Measurements from ENCODE around the gene ZFAND4.

GRCh38 chr10:45581216-45581549 lies 91.4 kb downstream of the ZFAND4 start:
- TF ChIP-seq, protein P1, sequence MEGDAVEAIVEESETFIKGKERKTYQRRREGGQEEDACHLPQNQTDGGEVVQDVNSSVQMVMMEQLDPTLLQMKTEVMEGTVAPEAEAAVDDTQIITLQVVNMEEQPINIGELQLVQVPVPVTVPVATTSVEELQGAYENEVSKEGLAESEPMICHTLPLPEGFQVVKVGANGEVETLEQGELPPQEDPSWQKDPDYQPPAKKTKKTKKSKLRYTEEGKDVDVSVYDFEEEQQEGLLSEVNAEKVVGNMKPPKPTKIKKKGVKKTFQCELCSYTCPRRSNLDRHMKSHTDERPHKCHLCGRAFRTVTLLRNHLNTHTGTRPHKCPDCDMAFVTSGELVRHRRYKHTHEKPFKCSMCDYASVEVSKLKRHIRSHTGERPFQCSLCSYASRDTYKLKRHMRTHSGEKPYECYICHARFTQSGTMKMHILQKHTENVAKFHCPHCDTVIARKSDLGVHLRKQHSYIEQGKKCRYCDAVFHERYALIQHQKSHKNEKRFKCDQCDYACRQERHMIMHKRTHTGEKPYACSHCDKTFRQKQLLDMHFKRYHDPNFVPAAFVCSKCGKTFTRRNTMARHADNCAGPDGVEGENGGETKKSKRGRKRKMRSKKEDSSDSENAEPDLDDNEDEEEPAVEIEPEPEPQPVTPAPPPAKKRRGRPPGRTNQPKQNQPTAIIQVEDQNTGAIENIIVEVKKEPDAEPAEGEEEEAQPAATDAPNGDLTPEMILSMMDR (IDR thresholded peaks at IDR 0.05), result no peak
- TF ChIP-seq ESRRA (CRISPR knock-in tag; IDR thresholded peaks at IDR 0.05; ENCODE audit: borderline replicate concordance), result no peak
- TF ChIP-seq ETV6 (CRISPR knock-in tag; IDR thresholded peaks at IDR 0.05), result no peak
- TF ChIP-seq, protein P2, sequence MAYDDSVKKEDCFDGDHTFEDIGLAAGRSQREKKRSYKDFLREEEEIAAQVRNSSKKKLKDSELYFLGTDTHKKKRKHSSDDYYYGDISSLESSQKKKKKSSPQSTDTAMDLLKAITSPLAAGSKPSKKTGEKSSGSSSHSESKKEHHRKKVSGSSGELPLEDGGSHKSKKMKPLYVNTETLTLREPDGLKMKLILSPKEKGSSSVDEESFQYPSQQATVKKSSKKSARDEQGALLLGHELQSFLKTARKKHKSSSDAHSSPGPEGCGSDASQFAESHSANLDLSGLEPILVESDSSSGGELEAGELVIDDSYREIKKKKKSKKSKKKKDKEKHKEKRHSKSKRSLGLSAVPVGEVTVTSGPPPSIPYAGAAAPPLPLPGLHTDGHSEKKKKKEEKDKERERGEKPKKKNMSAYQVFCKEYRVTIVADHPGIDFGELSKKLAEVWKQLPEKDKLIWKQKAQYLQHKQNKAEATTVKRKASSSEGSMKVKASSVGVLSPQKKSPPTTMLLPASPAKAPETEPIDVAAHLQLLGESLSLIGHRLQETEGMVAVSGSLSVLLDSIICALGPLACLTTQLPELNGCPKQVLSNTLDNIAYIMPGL (CRISPR knock-in tag; IDR thresholded peaks at IDR 0.05), result no peak
- TF ChIP-seq, protein P3, sequence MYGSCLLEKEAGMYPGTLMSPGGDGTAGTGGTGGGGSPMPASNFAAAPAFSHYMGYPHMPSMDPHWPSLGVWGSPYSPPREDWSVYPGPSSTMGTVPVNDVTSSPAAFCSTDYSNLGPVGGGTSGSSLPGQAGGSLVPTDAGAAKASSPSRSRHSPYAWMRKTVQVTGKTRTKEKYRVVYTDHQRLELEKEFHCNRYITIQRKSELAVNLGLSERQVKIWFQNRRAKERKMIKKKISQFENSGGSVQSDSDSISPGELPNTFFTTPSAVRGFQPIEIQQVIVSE (CRISPR knock-in tag; IDR thresholded peaks at IDR 0.05; ENCODE audit: borderline replicate concordance), result no peak
- TF ChIP-seq USF2 (CRISPR knock-in tag; IDR thresholded peaks at IDR 0.05), result no peak
- TF ChIP-seq ATF2 (CRISPR knock-in tag; IDR thresholded peaks at IDR 0.05; ENCODE audit: borderline replicate concordance, low read depth), result no peak
- TF ChIP-seq, protein P4, sequence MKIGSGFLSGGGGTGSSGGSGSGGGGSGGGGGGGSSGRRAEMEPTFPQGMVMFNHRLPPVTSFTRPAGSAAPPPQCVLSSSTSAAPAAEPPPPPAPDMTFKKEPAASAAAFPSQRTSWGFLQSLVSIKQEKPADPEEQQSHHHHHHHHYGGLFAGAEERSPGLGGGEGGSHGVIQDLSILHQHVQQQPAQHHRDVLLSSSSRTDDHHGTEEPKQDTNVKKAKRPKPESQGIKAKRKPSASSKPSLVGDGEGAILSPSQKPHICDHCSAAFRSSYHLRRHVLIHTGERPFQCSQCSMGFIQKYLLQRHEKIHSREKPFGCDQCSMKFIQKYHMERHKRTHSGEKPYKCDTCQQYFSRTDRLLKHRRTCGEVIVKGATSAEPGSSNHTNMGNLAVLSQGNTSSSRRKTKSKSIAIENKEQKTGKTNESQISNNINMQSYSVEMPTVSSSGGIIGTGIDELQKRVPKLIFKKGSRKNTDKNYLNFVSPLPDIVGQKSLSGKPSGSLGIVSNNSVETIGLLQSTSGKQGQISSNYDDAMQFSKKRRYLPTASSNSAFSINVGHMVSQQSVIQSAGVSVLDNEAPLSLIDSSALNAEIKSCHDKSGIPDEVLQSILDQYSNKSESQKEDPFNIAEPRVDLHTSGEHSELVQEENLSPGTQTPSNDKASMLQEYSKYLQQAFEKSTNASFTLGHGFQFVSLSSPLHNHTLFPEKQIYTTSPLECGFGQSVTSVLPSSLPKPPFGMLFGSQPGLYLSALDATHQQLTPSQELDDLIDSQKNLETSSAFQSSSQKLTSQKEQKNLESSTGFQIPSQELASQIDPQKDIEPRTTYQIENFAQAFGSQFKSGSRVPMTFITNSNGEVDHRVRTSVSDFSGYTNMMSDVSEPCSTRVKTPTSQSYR (CRISPR knock-in tag; IDR thresholded peaks at IDR 0.05), result no peak
- no peak for TF ChIP-seq SMAD4 (CRISPR knock-in tag; IDR thresholded peaks at IDR 0.05)
- no peak for TF ChIP-seq FOXK1 (CRISPR knock-in tag; IDR thresholded peaks at IDR 0.05)
- TF ChIP-seq, protein P5, sequence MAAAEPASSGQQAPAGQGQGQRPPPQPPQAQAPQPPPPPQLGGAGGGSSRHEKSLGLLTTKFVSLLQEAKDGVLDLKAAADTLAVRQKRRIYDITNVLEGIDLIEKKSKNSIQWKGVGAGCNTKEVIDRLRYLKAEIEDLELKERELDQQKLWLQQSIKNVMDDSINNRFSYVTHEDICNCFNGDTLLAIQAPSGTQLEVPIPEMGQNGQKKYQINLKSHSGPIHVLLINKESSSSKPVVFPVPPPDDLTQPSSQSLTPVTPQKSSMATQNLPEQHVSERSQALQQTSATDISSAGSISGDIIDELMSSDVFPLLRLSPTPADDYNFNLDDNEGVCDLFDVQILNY (CRISPR knock-in tag; IDR thresholded peaks at IDR 0.05), result no peak
- TF ChIP-seq ZBTB43 (CRISPR knock-in tag; IDR thresholded peaks at IDR 0.05), result no peak
- no peak for TF ChIP-seq NFYB (CRISPR knock-in tag; conservative IDR thresholded peaks at IDR 0.05; ENCODE audit: low read depth)
